ENCODE data around the gene CHRM5. TPM values are rescaled to one million over a fixed set of nuclear protein-coding genes. Genes with fewer than 3 reads are reported as not detected.

CHRM5 gene
- total RNA-seq, 6 donors from 2014 or later: 0.11 to 0.15 TPM; not detected in 4

GRCh38 chr15:33934396-33934795 is 33.9 kb upstream of the CHRM5 start:
- Histone ChIP-seq H3K4me1 (no peaks in the 10 kb centered on the region), H3K4me3 (no peak overlapping the region), H3K27me3 (no peaks in the 10 kb centered on the region), H3K27ac (no peak overlapping the region), H3K9me3 (no peaks in the 10 kb centered on the region), H3K36me3 (no peaks in the 10 kb centered on the region)
- ATAC-seq (ENCODE audit: low FRiP score in 2 of 2) (peak in 1 of 2 donors; percentile 59), DNase-seq (no peak)
- WGBS, 2 donors: 58 to 67% methylated on average over 3 of the region's 3 CpGs
- TF ChIP-seq EP300 (IDR thresholded peaks at IDR 0.05): no peak
- no peak for TF ChIP-seq POLR2A (IDR thresholded peaks at IDR 0.05)
- TF ChIP-seq CTCF (IDR thresholded peaks at IDR 0.05): no peak
- TF ChIP-seq POLR2AphosphoS5 (IDR thresholded peaks at IDR 0.05): no peak

- Histone ChIP-seq H3K9me3 (no peaks in the 10 kb centered on the region), H3K27ac (no peak overlapping the region), H3K27me3 (no peaks in the 10 kb centered on the region), H3K4me3 (no peak overlapping the region), H3K4me1 (no peaks in the 10 kb centered on the region), H3K36me3 (no peaks in the 10 kb centered on the region)
- ATAC-seq (ENCODE audit: low FRiP score in 2 of 2): no peak
- TF ChIP-seq CTCF (IDR thresholded peaks at IDR 0.05): no peak
- no peak for TF ChIP-seq POLR2AphosphoS5 (IDR thresholded peaks at IDR 0.05)
- no peak for TF ChIP-seq EP300 (IDR thresholded peaks at IDR 0.05)
- no peak for TF ChIP-seq POLR2A (IDR thresholded peaks at IDR 0.05)
- 84% methylated on average over 5 of the region's 5 CpGs for WGBS, 2 donors
- no peak for DNase-seq
These were observed 33.4 kb upstream of the CHRM5 start for GRCh38 chr15:33934921-33935320.

GRCh38 chr15:33941279-33942063 is 26.8 kb upstream of the CHRM5 start:
- ATAC-seq (ENCODE audit: low FRiP score in 2 of 2) (peak in 1 of 2 donors; percentile 59), DNase-seq (no peak)
- Histone ChIP-seq H3K4me3 (no peak overlapping the region), H3K27ac (no peak overlapping the region), H3K9me3 (no peaks in the 10 kb centered on the region), H3K36me3 (no peaks in the 10 kb centered on the region), H3K4me1 (peaks cover 0 to 6% (median 0%) of the 10 kb centered on the region in 4 donors), H3K27me3 (no peaks in the 10 kb centered on the region)
- WGBS, 2 donors: 65 to 71% methylated on average over 4 of the region's 4 CpGs
- TF ChIP-seq EP300 (IDR thresholded peaks at IDR 0.05): peak in 1 of 4 donors; percentile 21
- TF ChIP-seq POLR2AphosphoS5 (IDR thresholded peaks at IDR 0.05): no peak

GRCh38 chr15:33946152-33946551 is 22.1 kb upstream of the CHRM5 start:
- TF ChIP-seq POLR2A (IDR thresholded peaks at IDR 0.05) (no peak), POLR2AphosphoS5 (IDR thresholded peaks at IDR 0.05) (no peak), CTCF (IDR thresholded peaks at IDR 0.05) (no peak), EP300 (IDR thresholded peaks at IDR 0.05) (no peak)
- H3K9me3 ChIP-seq: no peaks in the 10 kb centered on the region
- DNase-seq (no peak), ATAC-seq (ENCODE audit: low FRiP score in 2 of 2) (no peak)
- H3K27me3 ChIP-seq: no peaks in the 10 kb centered on the region
- peaks cover 0 to 6% (median 0%) of the 10 kb centered on the region in 4 donors for H3K4me1 ChIP-seq
- no peaks in the 10 kb centered on the region for H3K36me3 ChIP-seq
- no peak overlapping the region for H3K27ac ChIP-seq
- no peak overlapping the region for H3K4me3 ChIP-seq
- WGBS, 2 donors: 88 to 91% methylated on average over 1 of the region's 1 CpG

GRCh38 chr15:33955945-33956344 is 12.4 kb upstream of the CHRM5 start:
- Histone ChIP-seq H3K9me3 (no peaks in the 10 kb centered on the region), H3K4me1 (no peaks in the 10 kb centered on the region), H3K4me3 (no peak overlapping the region), H3K36me3 (no peaks in the 10 kb centered on the region), H3K27me3 (no peaks in the 10 kb centered on the region), H3K27ac (no peak overlapping the region)
- no peak for TF ChIP-seq POLR2A (IDR thresholded peaks at IDR 0.05)
- TF ChIP-seq POLR2AphosphoS5 (IDR thresholded peaks at IDR 0.05): no peak
- TF ChIP-seq CTCF (IDR thresholded peaks at IDR 0.05): no peak
- TF ChIP-seq EP300 (IDR thresholded peaks at IDR 0.05): no peak
- 83 to 87% methylated on average over 10 of the region's 10 CpGs for WGBS, 2 donors
- DNase-seq: no peak
- no peak for ATAC-seq (ENCODE audit: low FRiP score in 2 of 2)
